Inferior parietal cortex (tissue), 1 donor: ENCODE data around the gene CTBP2.

ENCODE experiments used
- DNase-seq: peaks from one replicate; pipeline ENCODE4 v3.0.0-alpha.2; 2016; ENCODE audit errors: extremely low spot score

The CTBP2 gene

GRCh38 chr10:125106586-125106985 lies 53.8 kb downstream of the CTBP2 start:
- DNase-seq = no peak

GRCh38 chr10:125105706-125106255 lies 54.6 kb downstream of the CTBP2 start:
- DNase-seq = no peak

- DNase-seq = no peak
These were observed 55.2 kb downstream of the CTBP2 start for GRCh38 chr10:125105155-125105554.

GRCh38 chr10:125104559-125104958 lies 55.8 kb downstream of the CTBP2 start:
- no peak for DNase-seq

GRCh38 chr10:125103924-125104323 lies 56.4 kb downstream of the CTBP2 start:
- no peak for DNase-seq

- DNase-seq = no peak
These were observed 56.9 kb downstream of the CTBP2 start for GRCh38 chr10:125103466-125103865.

- DNase-seq = no peak
These were observed 57.5 kb downstream of the CTBP2 start for GRCh38 chr10:125102821-125103220.

GRCh38 chr10:125102246-125102645 lies 58.1 kb downstream of the CTBP2 start:
- DNase-seq = no peak

GRCh38 chr10:125101581-125101980 lies 58.8 kb downstream of the CTBP2 start:
- DNase-seq = no peak

- no peak for DNase-seq
These were observed 59.3 kb downstream of the CTBP2 start for GRCh38 chr10:125101049-125101448.

GRCh38 chr10:125097409-125098070 lies 62.8 kb downstream of the CTBP2 start:
- no peak for DNase-seq

GRCh38 chr10:125096975-125097374 lies 63.4 kb downstream of the CTBP2 start:
- no peak for DNase-seq

GRCh38 chr10:125096371-125096770 lies 64.0 kb downstream of the CTBP2 start:
- DNase-seq = no peak

GRCh38 chr10:125095776-125096175 lies 64.6 kb downstream of the CTBP2 start:
- no peak for DNase-seq

GRCh38 chr10:125095228-125095627 lies 65.1 kb downstream of the CTBP2 start:
- no peak for DNase-seq

- DNase-seq = no peak
These were observed 65.6 kb downstream of the CTBP2 start for GRCh38 chr10:125094806-125095205.

GRCh38 chr10:125093974-125094705 lies 66.2 kb downstream of the CTBP2 start:
- DNase-seq = no peak

GRCh38 chr10:125093199-125093973 lies 67.0 kb downstream of the CTBP2 start:
- no peak for DNase-seq

- DNase-seq = no peak
These were observed 67.8 kb downstream of the CTBP2 start for GRCh38 chr10:125092564-125093031.

- DNase-seq = no peak
These were observed 68.5 kb downstream of the CTBP2 start for GRCh38 chr10:125091891-125092290.

- no peak for DNase-seq
These were observed 70.9 kb downstream of the CTBP2 start for GRCh38 chr10:125089469-125089868.

- DNase-seq = no peak
These were observed 72.5 kb downstream of the CTBP2 start for GRCh38 chr10:125087897-125088215.
